Endodermal cell (in vitro differentiated cells): ENCODE data around the gene HMGXB4. TPM values are rescaled to one million over a fixed set of nuclear protein-coding genes. Genes with fewer than 3 reads are reported as not detected.
A peak's percentile ranks its signal among the peaks of the same experiment; 100 is the strongest.

ENCODE experiments used
- DNase-seq: peaks from one replicate; pipeline ENCODE4 v3.0.0-alpha.2; 2017
- H3K27ac ChIP-seq: 2 replicates; pipeline ENCODE4 v1.5.1; 2013; ENCODE audit warnings: mild to moderate bottlenecking, low read depth, low read length, moderate library complexity
- H3K27me3 ChIP-seq: 2 replicates; pipeline ENCODE4 v1.6.1; 2013; ENCODE audit warnings: mild to moderate bottlenecking, low read length, moderate library complexity; ENCODE audit not compliant: insufficient read depth, control insufficient read depth, poor library complexity, severe bottlenecking
- H3K36me3 ChIP-seq: 2 replicates; pipeline ENCODE4 v1.7.0; 2013; ENCODE audit warnings: mild to moderate bottlenecking, low read length, moderate library complexity; ENCODE audit not compliant: control insufficient read depth, insufficient read depth
- H3K4me1 ChIP-seq: one replicate; pipeline ENCODE4 v1.7.0; 2013; ENCODE audit warnings: low read length; ENCODE audit not compliant: control insufficient read depth, insufficient read depth
- H3K4me3 ChIP-seq: 2 replicates; pipeline ENCODE4 v1.5.1; 2013; ENCODE audit warnings: mild to moderate bottlenecking, low read length, moderate library complexity
- H3K9ac ChIP-seq: 2 replicates; pipeline ENCODE4 v1.6.1; 2013; ENCODE audit warnings: mild to moderate bottlenecking, low read length, moderate library complexity; ENCODE audit not compliant: poor library complexity, severe bottlenecking; ENCODE audit errors: extremely low read depth
- H3K9me3 ChIP-seq: 2 replicates; pipeline ENCODE4 v1.6.1; 2013; ENCODE audit warnings: mild to moderate bottlenecking, low read length, moderate library complexity; ENCODE audit not compliant: control insufficient read depth
- H3K27ac Mint-ChIP-seq: 2 replicates; pipeline ENCODE4 v1.8.0; 2020; ENCODE audit warnings: mixed read lengths
- H3K27me3 Mint-ChIP-seq: 2 replicates; pipeline ENCODE4 v1.8.0; 2021; ENCODE audit warnings: mild to moderate bottlenecking, mixed read lengths; ENCODE audit not compliant: insufficient read depth
- H3K36me3 Mint-ChIP-seq: 2 replicates; pipeline ENCODE4 v1.8.0; 2020; ENCODE audit warnings: low read depth, mixed read lengths
- H3K4me1 Mint-ChIP-seq: 2 replicates; pipeline ENCODE4 v1.8.0; 2020; ENCODE audit warnings: mixed read lengths
- H3K4me3 Mint-ChIP-seq: 2 replicates; pipeline ENCODE4 v1.8.0; 2020; ENCODE audit warnings: mild to moderate bottlenecking, moderate library complexity, mixed read lengths
- H3K9me3 Mint-ChIP-seq: 2 replicates; pipeline ENCODE4 v1.8.0; 2020; ENCODE audit warnings: mild to moderate bottlenecking, mixed read lengths
- WGBS, 2 experiments: methylation state at CpG; one replicate each; pipeline versions ENCODE4 v1.1.5 to v1.1.7; 2013; ENCODE audit warnings: missing lambda C conversion rate in 2 of 2, mixed read lengths in 1 of 2; ENCODE audit not compliant: insufficient coverage in 1 of 2, insufficient read length in 1 of 2; 5-methylcytosine and 5-hydroxymethylcytosine counted together
- total RNA-seq, 2 donors: library from RNA; stranded (reverse); fragmentation: NEBNext Ultra II Directional in 1 of 2; extraction: Animal tissue kit (Norgen Biotek cat#: 25700) in 1 of 2; gene quantifications; 2 replicates in 1 of 2; 3 replicates in 1 of 2; pipeline ENCODE4 v1.2.1, GENCODE V29; 2021
- TF ChIP-seq, protein P1 (sequence below): fragments of 200-600 bp; sonication (generic); conservative IDR thresholded peaks from 2 replicates; pipeline ENCODE4 v1.5.0; 2021; ENCODE audit warnings: antibody characterized with exemption, mild to moderate bottlenecking

HMGXB4 gene
- total RNA-seq, 2 donors from 2014 or later = 36.2 to 58.9 TPM

DNA sequence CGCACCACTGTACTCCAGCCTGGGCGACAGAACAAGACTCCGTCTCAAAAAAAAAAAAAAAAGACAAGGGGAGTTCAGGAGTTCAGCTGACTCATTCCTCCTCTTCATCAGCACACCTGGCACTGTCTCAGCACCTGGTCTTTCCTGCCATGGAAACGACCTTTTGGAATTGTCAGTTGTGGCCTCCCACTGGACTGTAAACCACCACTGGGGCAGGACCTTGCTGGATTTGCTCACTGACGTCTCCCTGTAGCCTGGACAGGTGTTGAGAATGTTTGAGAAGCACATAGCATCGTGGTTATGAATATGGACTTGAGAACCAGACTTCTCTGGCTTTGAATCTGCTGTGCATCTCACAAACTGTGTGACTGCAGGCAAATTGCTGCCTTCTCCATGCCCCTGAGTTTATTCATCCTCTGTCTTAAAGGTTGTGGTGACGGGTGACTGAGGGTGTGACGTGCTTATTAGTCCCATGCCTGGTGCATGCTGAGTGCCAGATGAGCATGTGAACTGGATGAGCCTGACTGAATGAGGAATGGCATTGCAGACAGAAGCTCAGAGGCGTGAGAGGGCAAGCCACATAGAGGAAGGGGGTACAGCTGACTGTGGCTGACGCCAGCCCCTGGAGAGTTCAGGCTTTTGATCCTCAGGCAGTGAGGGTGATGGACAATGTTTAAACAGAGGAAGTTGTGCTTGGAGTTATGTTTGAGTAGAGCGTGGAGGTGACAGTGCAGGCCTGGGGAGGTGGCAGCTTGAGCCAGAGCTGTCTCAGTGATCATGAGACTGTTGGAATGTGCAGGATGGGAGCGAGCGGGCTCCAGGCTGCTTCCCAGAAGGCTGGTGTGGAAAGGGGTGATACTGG, 55.1 kb downstream of the HMGXB4 start:
- Mint-ChIP-seq H3K4me1 (peaks cover 23% of the 10 kb centered on the region), H3K36me3 (peaks cover 5% of the 10 kb centered on the region), H3K27me3 (no peaks in the 10 kb centered on the region), H3K9me3 (no peaks in the 10 kb centered on the region), H3K27ac (peak overlapping the region; percentile 6), H3K4me3 (no peak overlapping the region)
- no peak for DNase-seq
- Histone ChIP-seq H3K27ac (no peak overlapping the region), H3K9me3 (no peaks in the 10 kb centered on the region), H3K27me3 (no peaks in the 10 kb centered on the region), H3K4me1 (peaks cover 3% of the 10 kb centered on the region), H3K9ac (no peak overlapping the region), H3K4me3 (no peak overlapping the region), H3K36me3 (no peaks in the 10 kb centered on the region)
- WGBS, 2 experiments = 81 to 94% methylated on average over 8 to 13 of the region's 13 CpGs
- TF ChIP-seq, protein P1, sequence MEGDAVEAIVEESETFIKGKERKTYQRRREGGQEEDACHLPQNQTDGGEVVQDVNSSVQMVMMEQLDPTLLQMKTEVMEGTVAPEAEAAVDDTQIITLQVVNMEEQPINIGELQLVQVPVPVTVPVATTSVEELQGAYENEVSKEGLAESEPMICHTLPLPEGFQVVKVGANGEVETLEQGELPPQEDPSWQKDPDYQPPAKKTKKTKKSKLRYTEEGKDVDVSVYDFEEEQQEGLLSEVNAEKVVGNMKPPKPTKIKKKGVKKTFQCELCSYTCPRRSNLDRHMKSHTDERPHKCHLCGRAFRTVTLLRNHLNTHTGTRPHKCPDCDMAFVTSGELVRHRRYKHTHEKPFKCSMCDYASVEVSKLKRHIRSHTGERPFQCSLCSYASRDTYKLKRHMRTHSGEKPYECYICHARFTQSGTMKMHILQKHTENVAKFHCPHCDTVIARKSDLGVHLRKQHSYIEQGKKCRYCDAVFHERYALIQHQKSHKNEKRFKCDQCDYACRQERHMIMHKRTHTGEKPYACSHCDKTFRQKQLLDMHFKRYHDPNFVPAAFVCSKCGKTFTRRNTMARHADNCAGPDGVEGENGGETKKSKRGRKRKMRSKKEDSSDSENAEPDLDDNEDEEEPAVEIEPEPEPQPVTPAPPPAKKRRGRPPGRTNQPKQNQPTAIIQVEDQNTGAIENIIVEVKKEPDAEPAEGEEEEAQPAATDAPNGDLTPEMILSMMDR = no peak

DNA sequence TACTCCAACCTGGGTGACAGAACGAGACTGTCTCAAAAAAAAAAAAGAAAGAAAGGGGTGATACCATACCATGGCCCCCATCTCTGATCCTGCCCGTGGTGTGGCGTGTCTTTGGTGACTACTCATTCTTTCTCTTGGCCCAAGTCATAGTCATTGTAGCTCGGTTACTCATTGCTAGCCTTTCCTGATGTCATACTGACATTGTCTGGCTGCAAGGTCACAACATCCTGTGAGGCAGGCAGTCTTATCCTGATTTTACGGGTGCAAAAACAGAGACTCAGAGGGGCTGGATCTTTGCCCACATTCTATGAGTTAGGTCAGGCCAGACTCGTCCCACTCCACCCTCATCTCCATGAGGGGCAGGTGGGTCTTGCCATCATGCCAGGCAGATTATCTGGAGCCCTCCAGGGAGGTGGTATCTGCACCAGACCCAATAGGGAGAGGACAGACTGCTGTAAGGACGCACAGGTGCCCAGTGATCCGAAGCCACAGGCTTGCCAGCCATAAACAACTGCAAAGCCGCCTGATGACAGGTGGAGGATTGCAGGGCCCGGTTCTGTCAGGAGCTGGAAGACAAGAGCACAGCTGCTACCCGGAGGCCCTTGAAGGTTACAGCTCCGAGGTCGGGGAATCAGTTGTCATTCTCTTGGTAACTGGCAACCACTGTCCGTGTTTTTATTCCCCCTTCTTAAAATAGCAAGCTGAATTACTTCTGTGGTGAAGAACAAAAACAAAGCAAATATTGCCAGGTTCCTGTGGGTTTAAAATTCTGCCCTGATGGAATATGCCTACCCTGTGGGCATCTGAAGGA, 56.2 kb downstream of the HMGXB4 start:
- Histone ChIP-seq H3K4me1 (peaks cover 3% of the 10 kb centered on the region), H3K9me3 (no peaks in the 10 kb centered on the region), H3K9ac (no peak overlapping the region), H3K27me3 (no peaks in the 10 kb centered on the region), H3K36me3 (no peaks in the 10 kb centered on the region), H3K4me3 (no peak overlapping the region), H3K27ac (no peak overlapping the region)
- H3K27ac Mint-ChIP-seq = no peak overlapping the region
- WGBS, 2 experiments = 89 to 91% methylated on average over 13 to 14 of the region's 14 CpGs
- H3K36me3 Mint-ChIP-seq = peaks cover 5% of the 10 kb centered on the region
- no peak for DNase-seq
- TF ChIP-seq, protein P1 = no peak
- H3K27me3 Mint-ChIP-seq = no peaks in the 10 kb centered on the region
- peaks cover 23% of the 10 kb centered on the region for H3K4me1 Mint-ChIP-seq
- no peaks in the 10 kb centered on the region for H3K9me3 Mint-ChIP-seq
- no peak overlapping the region for H3K4me3 Mint-ChIP-seq

GRCh38 chr22:35314161-35314942, 57.1 kb downstream of the HMGXB4 start:
- Histone ChIP-seq H3K9me3 (no peaks in the 10 kb centered on the region), H3K9ac (no peak overlapping the region), H3K36me3 (no peaks in the 10 kb centered on the region), H3K4me1 (peaks cover 3% of the 10 kb centered on the region), H3K4me3 (no peak overlapping the region), H3K27me3 (no peaks in the 10 kb centered on the region), H3K27ac (no peak overlapping the region)
- DNase-seq = peak; percentile 67
- WGBS, 2 experiments = 73 to 88% methylated on average over 8 to 16 of the region's 16 CpGs
- H3K4me3 Mint-ChIP-seq = no peak overlapping the region
- peak overlapping the region; percentile 39 for H3K27ac Mint-ChIP-seq
- H3K4me1 Mint-ChIP-seq = peaks cover 23% of the 10 kb centered on the region
- TF ChIP-seq, protein P1 = no peak
- H3K27me3 Mint-ChIP-seq = no peaks in the 10 kb centered on the region
- H3K9me3 Mint-ChIP-seq = no peaks in the 10 kb centered on the region
- H3K36me3 Mint-ChIP-seq = peaks cover 5% of the 10 kb centered on the region
